ENCODE data around the gene AHR. TPM values are rescaled to one million over a fixed set of nuclear protein-coding genes. Genes with fewer than 3 reads are reported as not detected.

The AHR gene
- total RNA-seq, 4 donors from 2014 or later = 12.0 to 13.6 (median 13.1) TPM

DNA sequence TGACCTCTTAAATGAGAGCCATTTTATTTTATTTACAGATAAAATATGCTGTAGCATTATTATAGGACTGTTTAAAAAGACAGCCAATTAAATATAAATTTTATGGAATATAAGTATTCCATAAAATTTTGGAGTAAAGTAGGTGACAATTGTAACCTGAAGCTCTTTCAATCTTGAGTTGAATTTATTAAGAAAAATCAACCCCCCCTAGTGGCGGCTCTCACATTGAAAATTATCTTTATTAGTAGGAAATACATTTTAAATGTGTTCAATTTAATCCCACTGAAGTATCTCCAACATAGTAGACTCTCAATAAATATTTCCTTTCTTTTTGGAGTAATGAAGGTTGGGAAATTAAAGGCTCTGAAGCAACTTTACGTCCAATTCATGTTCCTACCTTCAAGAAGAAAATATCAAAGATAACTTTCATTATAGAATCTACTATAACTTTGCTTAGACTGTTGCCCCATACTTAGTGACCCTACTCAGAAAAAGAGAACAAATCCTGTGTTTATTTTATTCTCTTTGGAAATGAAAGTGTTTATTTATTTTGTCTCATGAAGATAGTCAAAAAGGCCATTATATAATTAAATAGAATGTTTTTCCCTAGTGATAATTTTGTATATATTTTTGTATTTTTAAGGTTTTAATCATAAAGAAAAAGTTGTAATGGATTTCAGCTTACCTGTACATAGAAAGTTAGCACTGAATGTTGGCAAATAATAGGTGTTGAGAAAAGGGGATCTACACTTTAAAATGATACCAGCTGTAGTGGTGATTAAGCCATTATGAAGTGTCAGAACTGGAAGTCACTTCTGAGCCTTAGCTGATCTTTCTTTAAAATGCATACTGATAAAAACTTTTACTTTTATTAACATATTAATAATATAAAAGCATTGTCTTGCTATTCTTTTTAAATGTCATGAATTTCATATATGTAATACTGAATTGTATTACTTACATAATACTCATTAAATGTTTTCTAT is 3.3 kb downstream of the AHR start:
- H3K4me3 ChIP-seq = peak overlapping the region in 2 of 4 donors; percentile 15 to 70
- DNase-seq = no peak
- H3K27me3 ChIP-seq = peaks cover 0 to 16% (median 13%) of the 10 kb centered on the region in 3 donors
- H3K4me1 ChIP-seq = peaks cover 0 to 11% of the 10 kb centered on the region in 2 donors
- ATAC-seq = no peak
- TF ChIP-seq, protein P1, sequence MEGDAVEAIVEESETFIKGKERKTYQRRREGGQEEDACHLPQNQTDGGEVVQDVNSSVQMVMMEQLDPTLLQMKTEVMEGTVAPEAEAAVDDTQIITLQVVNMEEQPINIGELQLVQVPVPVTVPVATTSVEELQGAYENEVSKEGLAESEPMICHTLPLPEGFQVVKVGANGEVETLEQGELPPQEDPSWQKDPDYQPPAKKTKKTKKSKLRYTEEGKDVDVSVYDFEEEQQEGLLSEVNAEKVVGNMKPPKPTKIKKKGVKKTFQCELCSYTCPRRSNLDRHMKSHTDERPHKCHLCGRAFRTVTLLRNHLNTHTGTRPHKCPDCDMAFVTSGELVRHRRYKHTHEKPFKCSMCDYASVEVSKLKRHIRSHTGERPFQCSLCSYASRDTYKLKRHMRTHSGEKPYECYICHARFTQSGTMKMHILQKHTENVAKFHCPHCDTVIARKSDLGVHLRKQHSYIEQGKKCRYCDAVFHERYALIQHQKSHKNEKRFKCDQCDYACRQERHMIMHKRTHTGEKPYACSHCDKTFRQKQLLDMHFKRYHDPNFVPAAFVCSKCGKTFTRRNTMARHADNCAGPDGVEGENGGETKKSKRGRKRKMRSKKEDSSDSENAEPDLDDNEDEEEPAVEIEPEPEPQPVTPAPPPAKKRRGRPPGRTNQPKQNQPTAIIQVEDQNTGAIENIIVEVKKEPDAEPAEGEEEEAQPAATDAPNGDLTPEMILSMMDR (IDR thresholded peaks at IDR 0.05 in 4 of 5, conservative IDR thresholded peaks at IDR 0.05 in 1 of 5) = peak; percentile 22 to 52 (median 32)
- no peak for TF ChIP-seq POLR2A (IDR thresholded peaks at IDR 0.05)
- in situ Hi-C loops (cut with MboI; ENCODE audit: low sequenced_read_pairs in 4 of 4) (loop anchor here in 2 of 4 donors (5.0 to 25.0 kb wide), 2 partner anchors 314 to 636 kb away; partner anchors contain the start of gene SNX13 (in 1 of the 2)), intact Hi-C loops (cut with DNase I; ENCODE audit: low total_unique reads) (loop anchor here (10.0 kb wide), 2 partner anchors 223 to 317 kb away; no protein-coding TSS in a partner anchor)
- peak overlapping the region in 3 of 4 donors; percentile 0 to 83 (median 75) for H3K27ac ChIP-seq
- H3K9me3 ChIP-seq = no peaks in the 10 kb centered on the region
- no peaks in the 10 kb centered on the region for H3K36me3 ChIP-seq

DNA sequence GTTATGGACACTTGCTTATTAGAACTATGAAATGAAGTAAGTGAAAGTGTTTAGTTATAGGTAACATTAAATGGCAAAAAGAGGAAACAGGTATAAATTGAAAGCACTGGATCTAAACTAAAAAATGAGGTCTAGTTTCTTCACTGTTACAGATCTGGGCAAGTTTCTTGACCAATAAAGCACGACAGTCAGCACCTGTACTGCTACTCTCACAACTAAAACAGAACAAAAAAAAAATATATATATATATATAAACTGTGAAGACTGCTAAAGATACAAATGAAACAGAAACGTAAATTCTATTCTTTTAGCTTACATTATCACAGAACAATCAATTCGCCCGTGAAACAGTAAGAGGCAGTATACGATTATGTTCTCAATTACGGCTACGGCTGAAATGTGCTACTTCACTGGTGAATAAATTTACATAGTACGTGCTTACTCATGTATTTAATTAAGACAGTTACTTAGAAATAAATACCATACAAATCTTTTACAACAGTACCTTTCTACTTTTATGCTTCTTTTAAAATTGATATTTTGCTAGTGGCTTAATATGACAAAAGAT is 4.2 kb downstream of the AHR start:
- in situ Hi-C loops (cut with MboI; ENCODE audit: low sequenced_read_pairs in 4 of 4) = loop anchor here in 2 of 4 donors (5.0 to 25.0 kb wide), 2 partner anchors 315 to 635 kb away; partner anchors contain the start of gene SNX13 (in 1 of the 2)
- intact Hi-C loops (cut with DNase I; ENCODE audit: low total_unique reads) = loop anchor here (10.0 kb wide), 2 partner anchors 222 to 318 kb away; no protein-coding TSS in a partner anchor
- no peak for TF ChIP-seq POLR2A (IDR thresholded peaks at IDR 0.05)
- TF ChIP-seq, protein P1 (IDR thresholded peaks at IDR 0.05 in 4 of 5, conservative IDR thresholded peaks at IDR 0.05 in 1 of 5) = no peak
- peaks cover 0 to 7% of the 10 kb centered on the region in 2 donors for H3K4me1 ChIP-seq
- no peak for DNase-seq
- H3K27me3 ChIP-seq = peaks cover 0 to 16% (median 13%) of the 10 kb centered on the region in 3 donors
- no peak for ATAC-seq
- no peaks in the 10 kb centered on the region for H3K9me3 ChIP-seq
- peak overlapping the region in 2 of 4 donors; percentile 22 to 51 for H3K27ac ChIP-seq
- H3K36me3 ChIP-seq = no peaks in the 10 kb centered on the region
- no peak overlapping the region for H3K4me3 ChIP-seq

DNA sequence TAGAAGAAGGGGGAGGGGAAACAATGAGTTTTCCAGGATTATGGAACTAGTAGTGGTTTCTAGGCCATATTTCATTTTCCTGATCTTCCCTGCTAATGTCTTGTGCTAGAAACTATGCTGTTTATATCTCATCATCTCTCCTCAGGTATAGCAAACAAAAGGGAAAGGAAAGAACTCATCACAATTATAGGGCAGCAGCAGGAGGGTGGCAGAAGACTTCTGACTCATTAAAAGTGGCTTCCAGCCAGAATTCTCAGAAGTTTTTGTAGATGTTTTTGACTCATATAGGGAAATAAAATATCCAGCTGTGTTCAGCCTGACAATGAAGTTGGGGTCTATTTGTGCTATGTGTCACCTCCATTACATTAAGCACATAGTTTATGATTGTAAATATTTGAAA is 6.5 kb downstream of the AHR start:
- TF ChIP-seq POLR2A (IDR thresholded peaks at IDR 0.05) = no peak
- TF ChIP-seq, protein P1 (IDR thresholded peaks at IDR 0.05 in 4 of 5, conservative IDR thresholded peaks at IDR 0.05 in 1 of 5) = no peak
- H3K36me3 ChIP-seq = no peaks in the 10 kb centered on the region
- DNase-seq (no peak), ATAC-seq (no peak)
- no peak overlapping the region for H3K4me3 ChIP-seq
- peak overlapping the region; percentile 11 to 43 (median 28) for H3K27ac ChIP-seq
- intact Hi-C loops (cut with DNase I; ENCODE audit: low total_unique reads) = loop anchor here (10.0 kb wide), 2 partner anchors 220 to 320 kb away; no protein-coding TSS in a partner anchor
- H3K27me3 ChIP-seq = peaks cover 0 to 6% (median 2%) of the 10 kb centered on the region in 3 donors
- in situ Hi-C loops (cut with MboI; ENCODE audit: low sequenced_read_pairs in 4 of 4) = loop anchor here in 2 of 4 donors (5.0 to 25.0 kb wide), 2 partner anchors 318 to 632 kb away; partner anchors contain the start of gene SNX13 (in 1 of the 2)
- H3K9me3 ChIP-seq = no peaks in the 10 kb centered on the region
- peaks cover 0 to 3% of the 10 kb centered on the region in 2 donors for H3K4me1 ChIP-seq

DNA sequence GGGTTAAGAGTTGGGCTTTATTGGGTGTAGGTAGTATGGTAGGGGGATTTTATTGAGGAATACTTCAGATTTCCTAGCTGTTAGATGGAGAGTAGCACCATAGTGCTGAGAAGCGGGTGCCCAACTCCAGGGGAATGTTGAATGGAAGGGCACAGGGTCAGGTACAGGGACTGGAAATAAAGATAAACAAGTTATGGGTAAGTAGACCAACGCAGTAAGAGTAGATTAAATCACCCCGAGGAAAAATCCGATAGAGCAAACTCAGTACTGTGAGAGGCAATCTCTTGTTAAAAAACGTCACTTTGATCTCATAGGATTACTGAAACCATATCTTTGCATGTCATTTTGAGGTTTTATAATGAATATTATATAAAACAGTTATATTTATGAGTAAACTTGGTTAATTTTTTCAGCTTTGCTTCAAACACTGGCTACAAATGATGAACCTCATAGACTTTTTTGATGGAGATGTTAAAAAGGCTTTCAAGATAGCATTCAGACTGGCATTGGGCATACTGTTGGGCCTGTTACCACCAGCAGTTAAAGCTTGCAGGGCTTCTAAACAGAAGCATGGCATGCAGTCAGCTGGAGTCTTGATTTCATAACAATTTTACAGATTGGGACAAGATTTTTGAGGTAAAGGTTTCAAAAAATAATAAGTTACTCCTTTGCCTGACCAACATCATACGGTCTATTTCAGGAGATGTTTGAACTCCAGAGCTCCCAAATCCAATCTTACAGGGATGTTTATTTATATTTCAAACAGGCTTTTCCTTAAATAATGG is 7.1 kb downstream of the AHR start:
- Histone ChIP-seq H3K27me3 (peaks cover 0 to under 1% (median 0%) of the 10 kb centered on the region in 3 donors), H3K9me3 (no peaks in the 10 kb centered on the region), H3K4me1 (peaks cover 0 to 3% of the 10 kb centered on the region in 2 donors), H3K36me3 (no peaks in the 10 kb centered on the region), H3K4me3 (no peak overlapping the region), H3K27ac (peak overlapping the region; percentile 11 to 43 (median 25))
- TF ChIP-seq, protein P1 (IDR thresholded peaks at IDR 0.05 in 4 of 5, conservative IDR thresholded peaks at IDR 0.05 in 1 of 5) = no peak
- no peak for TF ChIP-seq POLR2A (IDR thresholded peaks at IDR 0.05)
- DNase-seq = no peak
- intact Hi-C loops (cut with DNase I; ENCODE audit: low total_unique reads) = loop anchor here (10.0 kb wide), 2 partner anchors 219 to 321 kb away; no protein-coding TSS in a partner anchor
- no peak for ATAC-seq
- in situ Hi-C loops (cut with MboI; ENCODE audit: low sequenced_read_pairs in 4 of 4) = loop anchor here in 1 of 4 donors (25.0 kb wide), 1 partner anchor 632 kb away; the partner anchor contains the start of gene SNX13

All from gastrocnemius medialis (tissue), 4 donors.